ENCODE results near the gene TDRD12. TPM values are rescaled to one million over a fixed set of nuclear protein-coding genes. Genes with fewer than 3 reads are reported as not detected.

The TDRD12 gene
- total RNA-seq, 1 donor from 2014 or later = 0.59 TPM

DNA sequence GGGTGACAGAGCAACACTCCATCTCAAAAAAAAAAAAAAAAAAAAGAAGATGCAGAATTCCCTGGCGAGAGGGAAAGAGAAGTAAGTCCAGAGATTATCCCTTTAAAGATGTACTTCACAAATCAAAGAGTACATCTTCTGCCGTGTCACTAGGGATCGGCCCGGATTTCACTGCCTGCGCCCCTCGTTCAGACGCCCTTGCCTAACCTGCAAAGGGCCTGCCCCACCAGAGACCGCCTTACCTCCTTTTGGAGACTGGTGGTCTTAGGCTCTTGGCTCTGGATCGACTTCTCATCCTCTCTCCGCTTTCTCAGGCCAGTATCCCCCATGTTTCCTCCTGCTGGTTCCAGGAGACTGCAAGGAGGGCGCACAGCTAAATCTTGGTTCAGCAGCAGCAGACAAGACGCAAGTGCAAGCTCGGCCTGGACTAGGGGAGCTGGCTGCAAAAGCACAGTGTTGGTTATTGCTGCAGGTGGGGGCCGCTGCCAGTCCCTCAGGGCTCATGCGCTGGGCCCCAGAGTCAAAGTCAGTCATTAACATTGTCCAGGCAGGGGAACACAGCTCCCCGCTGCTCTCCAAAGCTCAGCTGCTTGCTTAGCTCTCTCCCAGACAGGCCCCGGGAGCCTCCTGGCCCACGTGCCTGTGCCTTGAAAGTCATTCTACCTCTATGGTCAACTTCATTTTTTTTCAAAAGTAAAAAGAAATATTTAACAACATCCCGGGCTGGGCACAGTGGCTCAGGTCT, 148.8 kb downstream of the TDRD12 start:
- DNase-seq = no peak

DNA sequence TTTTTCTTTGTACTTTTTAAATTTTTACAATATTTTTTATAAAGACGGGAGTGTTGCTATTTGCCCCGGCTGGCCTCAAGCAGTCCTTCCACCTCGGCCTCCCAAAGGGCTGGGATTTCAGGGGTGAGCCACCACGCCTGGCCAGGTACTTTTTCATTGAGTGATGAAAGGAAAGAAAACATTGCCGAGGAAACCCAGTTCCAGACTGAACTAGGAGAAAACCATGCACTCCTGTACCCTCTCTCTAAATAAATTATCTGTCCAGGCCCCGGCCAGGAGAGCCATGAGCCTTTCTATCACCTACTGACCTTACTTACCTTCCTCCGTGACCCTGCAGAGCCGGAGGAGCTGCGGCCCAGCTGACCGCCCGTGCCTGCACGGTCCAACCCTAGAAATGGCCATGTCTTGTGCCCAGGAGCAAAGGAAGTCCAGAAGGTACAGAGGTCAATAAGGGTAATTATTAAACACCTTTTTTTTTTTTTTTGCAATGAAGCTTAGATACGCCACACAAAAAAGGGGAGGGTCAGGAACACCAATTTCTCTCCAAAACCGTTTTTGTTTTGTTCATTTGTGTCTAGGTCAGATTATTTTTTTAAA, 149.9 kb downstream of the TDRD12 start, which contains the start of gene SLC7A9:
TSS of gene SLC7A9 (minus strand) at position 399 of the 597 bp plus-strand sequence. CDS start 1,233 bp downstream, outside the sequence.
- DNase-seq = no peak

DNA sequence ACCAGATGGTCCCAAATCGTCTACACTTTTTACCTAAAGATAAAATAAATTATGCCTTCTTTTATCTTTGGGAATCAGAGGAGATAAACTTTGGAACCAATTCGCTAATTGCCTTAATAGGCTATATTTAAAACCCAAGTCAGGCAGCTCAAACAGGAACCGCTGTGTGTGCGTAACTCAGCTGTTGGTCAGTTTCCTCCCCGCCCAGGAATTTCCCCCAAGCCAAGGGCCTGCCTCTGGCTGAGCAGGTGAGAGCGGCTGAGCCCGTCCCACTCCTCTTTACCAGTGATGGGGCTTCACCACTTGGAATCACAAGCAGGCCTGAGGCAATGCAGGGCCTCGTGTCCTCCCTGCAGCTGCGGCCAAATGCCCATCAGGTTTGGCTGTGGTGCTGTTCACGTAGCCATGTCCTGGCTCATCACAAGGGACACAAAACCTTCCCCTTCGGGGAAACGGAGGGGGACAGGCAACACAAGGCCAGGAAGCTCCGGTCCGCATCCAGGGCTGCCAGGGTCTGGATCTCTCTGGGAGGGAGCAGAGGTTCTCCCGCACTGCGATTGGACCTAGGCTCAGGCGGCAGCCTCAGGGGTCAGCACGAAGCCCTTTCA, 150.5 kb downstream of the TDRD12 start:
- DNase-seq = no peak

DNA sequence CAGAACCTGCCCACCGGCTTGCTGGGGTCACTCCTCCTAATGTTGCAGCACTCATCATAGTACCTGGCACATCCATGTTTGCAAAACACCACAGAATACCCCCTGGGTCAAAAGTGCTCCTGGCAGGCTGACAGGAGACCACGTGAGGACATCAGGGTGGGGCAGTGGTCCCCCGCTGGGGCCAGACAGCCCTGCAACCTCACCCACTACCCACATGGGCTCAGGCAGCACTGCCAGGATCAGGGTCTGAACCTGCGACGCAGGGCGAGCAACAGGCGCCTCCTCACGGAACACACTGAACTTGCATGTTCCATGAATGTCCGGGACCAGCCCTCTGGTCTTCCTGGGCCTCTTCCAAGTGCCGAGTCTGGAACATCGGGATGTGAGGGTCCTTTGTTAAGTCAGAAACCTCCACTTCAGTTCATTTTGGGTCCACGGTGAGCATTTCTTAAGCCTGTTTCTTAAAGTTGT, 151.4 kb downstream of the TDRD12 start:
- no peak for DNase-seq

DNA sequence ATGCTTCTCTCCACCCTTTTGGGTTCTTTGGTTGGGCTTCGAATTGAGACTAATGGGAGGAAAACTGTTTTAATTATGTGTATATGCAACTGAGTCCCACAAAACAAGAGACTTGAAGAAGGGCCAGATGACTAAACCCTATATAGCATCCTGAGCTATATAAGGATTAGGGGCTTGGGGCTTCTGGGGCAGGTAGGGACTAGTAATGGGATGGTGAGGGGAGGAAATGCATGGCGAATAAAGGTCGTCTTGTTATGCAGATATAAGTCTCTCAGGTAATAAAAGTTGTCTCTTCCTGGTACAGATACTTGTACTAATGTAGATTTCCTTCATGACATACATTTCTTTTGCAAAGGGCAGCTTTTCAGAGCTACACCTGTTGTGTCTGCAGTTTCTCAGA, 152.8 kb downstream of the TDRD12 start:
- no peak for DNase-seq

DNA sequence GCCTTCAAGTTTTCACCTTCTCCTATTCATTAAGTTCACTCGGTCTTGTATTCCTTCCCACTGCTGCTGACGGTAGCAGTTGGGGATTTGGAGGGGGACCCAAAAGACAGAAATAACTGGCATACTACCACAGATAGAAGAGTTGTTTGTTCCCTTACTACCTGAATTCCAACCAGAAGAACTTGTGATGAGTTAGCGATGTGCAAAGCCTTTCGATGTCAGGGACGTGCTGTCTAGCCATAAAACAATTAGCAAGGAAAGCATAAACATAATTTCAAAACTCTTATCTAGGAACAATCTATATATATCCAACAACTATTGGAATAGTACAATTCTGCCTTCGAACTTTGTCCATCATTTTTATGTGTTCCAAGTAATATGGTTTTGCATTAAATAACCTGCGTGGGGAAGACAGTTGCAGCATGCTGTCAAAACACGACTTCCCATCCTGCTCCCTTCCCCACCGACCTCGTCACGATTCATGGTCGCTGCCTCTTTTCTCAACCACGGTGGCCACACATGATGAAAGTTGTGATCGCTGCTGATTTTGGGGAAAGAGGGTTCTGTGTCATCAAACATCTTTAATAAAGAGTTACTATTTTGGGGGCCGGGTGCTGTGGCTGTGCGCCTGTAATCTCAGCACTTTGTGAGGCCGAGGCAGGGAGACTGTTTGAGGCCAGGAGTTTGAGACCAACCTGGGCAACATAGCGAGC, 153.8 kb downstream of the TDRD12 start:
- DNase-seq = no peak

DNA sequence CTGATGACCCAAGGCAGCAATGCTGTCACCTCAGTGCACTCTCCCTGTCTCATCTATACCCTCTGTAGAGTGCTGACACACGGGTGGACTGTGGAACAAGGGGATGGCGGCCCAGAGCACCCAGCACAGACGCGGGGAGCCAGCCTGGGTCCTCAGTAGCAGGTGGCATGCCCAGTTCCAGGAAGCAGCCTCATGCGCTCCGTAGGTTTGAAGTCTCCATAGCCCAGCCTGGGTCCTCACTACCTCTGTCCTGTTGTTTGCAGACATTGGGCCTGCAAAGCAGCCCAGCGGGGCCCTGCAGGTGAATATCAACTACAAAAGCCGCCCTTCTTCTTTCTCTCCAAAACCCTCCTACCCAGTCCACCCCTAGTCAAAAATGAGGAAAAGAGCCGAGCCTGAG, 155.0 kb downstream of the TDRD12 start:
- no peak for DNase-seq

DNA sequence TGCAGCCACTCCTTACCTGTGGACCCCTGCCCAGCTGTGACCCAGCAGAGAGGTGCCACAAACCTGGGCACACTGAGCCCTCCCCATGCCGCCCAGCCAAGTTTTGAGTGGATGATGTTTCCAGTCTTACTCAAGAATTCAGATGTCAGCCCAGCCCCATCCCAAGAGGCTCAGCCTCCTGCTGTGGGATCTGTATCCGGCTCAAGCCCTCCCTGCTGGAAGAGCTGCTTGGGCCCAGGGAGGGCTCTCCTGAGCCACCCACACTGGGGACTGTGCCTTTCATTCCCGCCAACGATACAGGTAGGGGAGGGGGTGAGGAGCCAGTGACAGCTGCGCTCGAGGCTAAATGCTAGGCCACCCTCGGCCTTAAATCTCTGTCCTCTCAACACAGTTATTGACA, 155.9 kb downstream of the TDRD12 start:
- no peak for DNase-seq

DNA sequence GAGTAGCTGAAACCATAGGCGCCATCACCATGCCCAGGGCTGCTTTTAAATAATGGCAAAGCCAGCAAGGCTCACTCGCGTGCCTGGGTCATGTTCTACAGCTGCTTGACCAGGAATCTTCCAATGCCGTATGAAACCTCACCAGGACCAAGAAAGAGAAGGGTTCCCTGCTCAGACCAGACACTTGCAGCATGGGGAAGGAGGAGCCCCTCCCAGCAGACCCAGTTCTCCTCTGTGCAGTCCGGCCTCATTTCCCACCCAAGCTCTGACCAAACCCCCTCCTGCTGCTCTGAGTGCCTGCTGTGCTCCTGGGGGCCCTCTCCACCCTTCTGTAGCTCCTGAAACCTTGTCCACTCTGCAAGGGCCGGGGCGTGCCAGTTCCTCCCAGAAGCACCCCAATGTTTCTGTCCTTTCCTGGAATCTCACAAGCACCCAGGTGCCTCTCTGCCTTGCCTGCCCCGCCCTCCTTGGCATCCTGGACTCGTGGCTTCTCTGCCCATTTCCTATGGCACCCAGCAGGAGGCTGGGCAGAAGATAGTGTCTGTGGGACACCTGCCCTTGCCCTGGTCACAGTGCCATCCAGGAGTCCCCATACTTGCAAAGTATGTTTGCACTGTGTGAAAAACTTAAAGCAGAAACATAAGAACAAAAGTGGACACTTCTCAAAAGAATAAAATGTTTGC, 156.8 kb downstream of the TDRD12 start:
- no peak for DNase-seq

DNA sequence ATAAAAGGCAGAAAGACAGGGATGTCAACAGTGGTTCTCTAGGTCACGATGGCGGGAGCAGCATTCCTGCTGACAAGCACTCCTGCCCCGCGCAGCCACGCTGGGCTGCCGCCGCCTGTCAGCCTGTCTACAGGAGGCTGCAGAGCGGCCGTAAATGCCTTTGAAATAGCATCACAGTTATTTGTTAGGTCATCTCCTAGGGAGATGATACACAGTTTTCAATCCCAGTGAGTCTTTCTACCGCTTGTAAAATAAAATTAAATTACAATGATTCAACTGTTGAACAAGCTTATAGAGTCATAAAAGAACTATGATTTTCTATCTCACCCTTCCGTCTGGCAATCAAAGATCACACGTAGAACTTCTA, 157.3 kb downstream of the TDRD12 start:
- DNase-seq = no peak

Small RNAs within 50 kb of the gene (small RNA-seq; reads per million reads assigned to genes)
- not detected for gene RN7SKP22 (ENCODE audit: low replicate concordance)

Other genes with a start within 250 kb of the TDRD12 start
- gene PDCD5, start 138.6 kb upstream of the TDRD12 start, total RNA-seq = 38.7 TPM
- 23.3 TPM for gene ANKRD27, start 44.6 kb upstream of the TDRD12 start, total RNA-seq
- gene RGS9BP, start 43.9 kb upstream of the TDRD12 start, total RNA-seq = 0.89 TPM
- 9.5 TPM for gene NUDT19, start 27.9 kb upstream of the TDRD12 start, total RNA-seq
- gene SLC7A9, start 150.0 kb downstream of the TDRD12 start, total RNA-seq = 0.10 TPM

Measured in skin of body (tissue), 3 donors.